GM23248 (cell line): Measurements from ENCODE around the gene CAPS2. TPM values are rescaled to one million over a fixed set of nuclear protein-coding genes. Genes with fewer than 3 reads are reported as not detected.
A peak's percentile ranks its signal among the peaks of the same experiment; 100 is the strongest.
"Not testable (repeated sequence)": the region's sequence is repeated elsewhere in the genome, so short reads cannot be mapped to it uniquely, and the experiment has no call there.

Experiments
- DNase-seq: peaks from one replicate; pipeline ENCODE4 v3.0.0-alpha.2; 2015
- H2AFZ ChIP-seq: fragments of 200-600 bp; sonication (generic); 2 replicates; pipeline ENCODE4 v1.6.1; 2016; ENCODE audit warnings: antibody characterized with exemption
- H3F3A ChIP-seq: fragments of 200-600 bp; sonication (generic); 2 replicates; pipeline ENCODE4 v1.6.1; 2016; ENCODE audit warnings: mild to moderate bottlenecking, antibody characterized with exemption, mixed run types; ENCODE audit not compliant: insufficient read depth
- H3K27ac ChIP-seq: fragments of 200-600 bp; sonication (generic); 2 replicates; pipeline ENCODE4 v1.5.1; 2016; ENCODE audit warnings: mild to moderate bottlenecking
- H3K27me3 ChIP-seq: fragments of 200-600 bp; sonication (generic); replicated peaks from 2 replicates; pipeline ENCODE4 v1.6.1; 2016; ENCODE audit warnings: mild to moderate bottlenecking; ENCODE audit not compliant: insufficient read depth
- H3K36me3 ChIP-seq: fragments of 200-600 bp; sonication (generic); 2 replicates; pipeline ENCODE4 v1.6.1; 2016; ENCODE audit warnings: low read depth, mild to moderate bottlenecking
- H3K4me1 ChIP-seq: fragments of 200-600 bp; sonication (generic); 2 replicates; pipeline ENCODE4 v1.6.1; 2016; ENCODE audit warnings: mild to moderate bottlenecking; ENCODE audit not compliant: insufficient read depth
- H3K4me2 ChIP-seq: fragments of 200-600 bp; sonication (generic); one replicate; pipeline ENCODE4 v1.6.1; 2016; ENCODE audit warnings: mild to moderate bottlenecking; ENCODE audit not compliant: unreplicated experiment
- H3K4me3 ChIP-seq: fragments of 200-600 bp; sonication (generic); 2 replicates; pipeline ENCODE4 v1.5.1; 2016; ENCODE audit warnings: mild to moderate bottlenecking
- H3K79me2 ChIP-seq: fragments of 200-600 bp; sonication (generic); 2 replicates; pipeline ENCODE4 v1.6.1; 2016; ENCODE audit warnings: mild to moderate bottlenecking; ENCODE audit not compliant: insufficient read depth
- H3K9ac ChIP-seq: fragments of 200-600 bp; sonication (generic); 2 replicates; pipeline ENCODE4 v1.6.1; 2016; ENCODE audit warnings: mild to moderate bottlenecking
- H3K9me2 ChIP-seq: fragments of 200-600 bp; sonication (generic); 2 replicates; pipeline ENCODE4 v1.6.1; 2016; ENCODE audit warnings: mixed run types, mild to moderate bottlenecking, moderate library complexity; ENCODE audit not compliant: insufficient read depth
- H3K9me3 ChIP-seq: fragments of 200-600 bp; sonication (generic); one replicate; pipeline ENCODE4 v1.6.1; 2017; ENCODE audit warnings: low read depth
- H4K20me1 ChIP-seq: fragments of 200-600 bp; sonication (generic); 2 replicates; pipeline ENCODE4 v1.6.0; 2016; ENCODE audit not compliant: insufficient read depth
- EZH2 ChIP-seq: fragments of 200-600 bp; sonication (generic); IDR thresholded peaks from 2 replicates; pipeline ENCODE4 v1.6.1; 2018; ENCODE audit warnings: antibody characterized with exemption, mild to moderate bottlenecking; ENCODE audit not compliant: insufficient read depth, poor library complexity, severe bottlenecking
- EZH2phosphoT487 ChIP-seq: fragments of 200-600 bp; sonication (generic); IDR thresholded peaks from 2 replicates; pipeline ENCODE4 v1.6.1; 2018; ENCODE audit warnings: antibody characterized with exemption, moderate library complexity, mild to moderate bottlenecking, low read depth; ENCODE audit not compliant: insufficient read depth
- WGBS, 2 experiments: methylation state at CpG; one replicate each; pipeline ENCODE4 v1.1.6; 2015 to 2017; ENCODE audit warnings: low lambda C conversion rate in 2 of 2, low coverage in 1 of 2; ENCODE audit errors: missing lambda C conversion rate in 2 of 2; 5-methylcytosine and 5-hydroxymethylcytosine counted together
- in situ Hi-C: fragments of 300-500 bp; cut with MboI; formaldehyde crosslinking; loops from 2 replicates; pipeline ENCODE4 v1.15.0; 2020
- polyA plus RNA-seq: library from polyadenylated mRNA; unstranded; fragments of >200 nt; fragmentation: Nextera tagmentation; extraction: Ambion mirVana; gene quantifications from 2 replicates; pipeline ENCODE4 v1.2.1, GENCODE V29; 2016
- total RNA-seq: library from RNA; depleted of rRNA; stranded (reverse); fragments of >200 nt; shearing (Covaris generic); gene quantifications from 2 replicates; pipeline ENCODE4 v1.2.3, GENCODE V29; 2014

CAPS2 gene
- total and polyA plus RNA-seq, 2 experiments from 2014 or later = 1.5 to 4.4 TPM

DNA sequence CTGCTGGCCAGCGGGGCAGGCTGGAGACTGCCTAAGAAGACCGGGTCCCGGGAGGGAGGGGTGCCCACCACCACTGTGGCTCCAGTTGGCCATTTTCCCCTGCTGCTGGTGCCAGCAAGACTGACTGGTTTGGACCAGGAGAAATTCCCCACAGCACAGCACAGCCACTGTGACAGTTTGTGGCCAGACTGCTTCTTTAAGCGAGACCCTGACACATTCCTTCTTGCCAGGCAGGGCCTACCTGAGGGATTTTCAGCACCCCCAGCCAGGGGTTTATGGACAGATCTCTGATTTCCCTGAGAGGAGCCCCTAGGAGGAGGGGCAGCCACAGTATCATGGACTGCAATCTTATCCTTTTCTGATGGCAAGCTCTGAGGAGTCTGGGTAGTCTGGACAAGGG lies 19.8 kb upstream of the CAPS2 start:
- Histone ChIP-seq H3K9ac (no peak overlapping the region), H3K9me2 (no peaks in the 10 kb centered on the region), H3K9me3 (no peaks in the 10 kb centered on the region), H3K27ac (no peak overlapping the region), H3K27me3 (no peaks in the 10 kb centered on the region), H3K4me2 (no peak overlapping the region), H3K36me3 (no peaks in the 10 kb centered on the region), H3K4me1 (no peaks in the 10 kb centered on the region), H4K20me1 (no peaks in the 10 kb centered on the region), H3F3A (no peaks in the 10 kb centered on the region), H3K4me3 (no peak overlapping the region), H3K79me2 (no peaks in the 10 kb centered on the region), H2AFZ (no peak overlapping the region)
- no peak for DNase-seq
- no peak for TF ChIP-seq EZH2phosphoT487
- no peak for TF ChIP-seq EZH2
- in situ Hi-C loops = no loop called here
- WGBS, 2 experiments = 90 to 99% methylated on average over 4 of the region's 4 CpGs

DNA sequence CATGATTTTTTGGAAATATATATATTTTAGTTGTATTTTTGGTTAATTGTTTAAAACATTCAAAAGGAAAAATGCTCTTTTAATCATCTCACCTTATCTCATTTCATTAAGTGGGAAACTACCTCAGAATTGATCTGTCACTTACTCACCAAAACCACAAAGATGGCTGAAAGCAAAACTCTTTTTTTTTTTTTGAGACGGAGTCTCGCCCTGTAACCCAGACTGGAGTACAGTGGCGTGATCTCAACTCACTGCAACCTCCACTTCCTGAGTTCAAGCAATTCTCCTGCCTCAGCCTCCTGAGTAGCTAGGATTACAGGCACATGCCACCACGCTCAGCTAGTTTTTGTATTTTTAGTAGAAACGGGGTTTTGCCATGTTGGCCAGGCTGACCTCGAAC lies 16.1 kb upstream of the CAPS2 start:
- DNase-seq, H3K9me3 ChIP-seq, H3K4me2 ChIP-seq, H3K4me1 ChIP-seq, H3K4me3 ChIP-seq, H3K9ac ChIP-seq, H3K79me2 ChIP-seq, H3K27me3 ChIP-seq, in situ Hi-C loops, H3K9me2 ChIP-seq, H4K20me1 ChIP-seq, H3K36me3 ChIP-seq, H2AFZ ChIP-seq, H3F3A ChIP-seq, H3K27ac ChIP-seq: not testable (repeated sequence)
- WGBS, 2 experiments = 94 to 97% methylated on average over 6 of the region's 6 CpGs

DNA sequence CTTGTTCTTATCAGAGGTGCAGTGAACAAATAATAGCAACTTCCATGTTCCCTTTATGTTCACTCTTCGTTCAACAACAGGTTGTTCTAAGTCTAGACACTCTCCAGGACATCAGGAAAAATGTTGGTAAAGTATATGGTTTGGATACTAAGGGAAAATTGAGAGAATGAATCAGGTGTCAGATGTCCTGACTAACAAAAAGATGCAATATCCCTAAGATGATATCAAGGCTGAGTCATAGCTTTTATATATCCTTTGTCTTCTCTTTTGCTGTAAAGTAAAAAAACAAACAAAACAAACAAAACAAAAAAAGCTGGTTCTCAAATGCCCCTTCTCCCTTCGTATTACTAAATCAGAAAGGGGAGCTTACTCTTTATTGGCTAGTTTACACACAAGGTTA lies 15.4 kb upstream of the CAPS2 start:
- Histone ChIP-seq H3F3A (no peaks in the 10 kb centered on the region), H3K9me3 (no peaks in the 10 kb centered on the region), H3K36me3 (no peaks in the 10 kb centered on the region), H3K4me3 (no peak overlapping the region), H3K4me2 (no peak overlapping the region), H4K20me1 (no peaks in the 10 kb centered on the region), H3K4me1 (no peaks in the 10 kb centered on the region), H3K27me3 (no peaks in the 10 kb centered on the region), H3K79me2 (no peaks in the 10 kb centered on the region), H3K9me2 (no peaks in the 10 kb centered on the region), H3K9ac (no peak overlapping the region), H2AFZ (no peak overlapping the region), H3K27ac (no peak overlapping the region)
- TF ChIP-seq EZH2 = no peak
- TF ChIP-seq EZH2phosphoT487 = no peak
- in situ Hi-C loops = no loop called here
- peak; percentile 20 for DNase-seq
- 78 to 81% methylated on average over 2 of the region's 2 CpGs for WGBS, 2 experiments

DNA sequence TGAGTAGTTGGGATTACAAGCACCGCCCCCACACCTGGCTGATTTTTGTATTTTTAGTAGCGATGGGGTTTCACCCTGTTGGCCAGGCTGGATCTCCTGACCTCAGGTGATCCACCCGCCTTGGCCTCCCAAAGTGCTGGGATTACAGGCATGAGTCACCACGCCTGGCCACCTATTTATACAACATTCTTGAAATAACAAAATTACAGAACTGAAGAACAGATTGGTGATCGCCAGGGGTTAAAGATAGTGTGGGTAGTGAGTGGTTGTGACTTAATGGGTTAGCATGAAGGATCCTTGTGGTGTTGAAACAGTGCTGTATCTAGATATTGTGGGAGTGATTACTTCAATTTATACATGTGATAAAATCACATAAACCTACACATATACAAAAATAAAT lies 11.7 kb upstream of the CAPS2 start:
- H3K79me2 ChIP-seq = no peaks in the 10 kb centered on the region
- no peak for DNase-seq
- in situ Hi-C loops = no loop called here
- no peak overlapping the region for H3K4me3 ChIP-seq
- no peak overlapping the region for H3K27ac ChIP-seq
- H3K9me2 ChIP-seq = no peaks in the 10 kb centered on the region
- H4K20me1 ChIP-seq = no peaks in the 10 kb centered on the region
- TF ChIP-seq EZH2 = no peak
- TF ChIP-seq EZH2phosphoT487 = no peak
- no peaks in the 10 kb centered on the region for H3K36me3 ChIP-seq
- no peak overlapping the region for H3K9ac ChIP-seq
- 89 to 92% methylated on average over 5 of the region's 5 CpGs for WGBS, 2 experiments
- H3K4me2 ChIP-seq = no peak overlapping the region
- H2AFZ ChIP-seq = no peak overlapping the region
- no peaks in the 10 kb centered on the region for H3F3A ChIP-seq
- H3K4me1 ChIP-seq = no peaks in the 10 kb centered on the region
- no peaks in the 10 kb centered on the region for H3K9me3 ChIP-seq
- H3K27me3 ChIP-seq = no peaks in the 10 kb centered on the region

DNA sequence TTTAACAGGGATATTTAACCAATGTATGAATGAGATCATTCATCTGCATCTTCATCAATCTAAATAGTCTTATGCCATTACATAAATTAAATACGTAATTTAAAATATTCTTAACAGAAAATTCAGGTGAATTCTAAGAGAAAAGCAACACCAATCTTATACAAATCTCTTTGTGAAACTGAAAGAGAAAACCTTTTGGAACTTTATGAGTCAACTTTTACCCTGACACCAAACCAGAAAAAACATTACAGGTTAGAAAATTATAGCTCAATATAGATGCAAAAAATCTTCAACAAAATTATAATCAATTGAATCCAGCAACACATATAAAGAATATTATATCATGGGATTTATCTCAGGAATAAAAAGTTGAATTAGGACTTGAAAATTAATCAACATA lies 7.8 kb upstream of the CAPS2 start:
- Histone ChIP-seq H3K9ac (no peak overlapping the region), H3K27me3 (no peaks in the 10 kb centered on the region), H3K9me3 (no peaks in the 10 kb centered on the region), H3K79me2 (no peaks in the 10 kb centered on the region), H3F3A (0 out of 2 replicates have a peak, but pooled peaks cover 7% of the 10 kb centered on the region), H4K20me1 (no peaks in the 10 kb centered on the region), H3K4me1 (peaks cover 4% of the 10 kb centered on the region; the same call in 1 of the 2 replicates), H3K4me2 (no peak overlapping the region), H3K27ac (no peak overlapping the region), H2AFZ (no peak overlapping the region; the same call in 1 of the 2 replicates), H3K36me3 (no peaks in the 10 kb centered on the region), H3K4me3 (no peak overlapping the region), H3K9me2 (no peaks in the 10 kb centered on the region)
- 95 to 100% methylated on average over 1 of the region's 1 CpG for WGBS, 2 experiments
- in situ Hi-C loops = no loop called here
- no peak for TF ChIP-seq EZH2phosphoT487
- TF ChIP-seq EZH2 = no peak
- no peak for DNase-seq
